ENCODE data around the gene SEC14L3. TPM values are rescaled to one million over a fixed set of nuclear protein-coding genes. Genes with fewer than 3 reads are reported as not detected.

Gene SEC14L3
- total RNA-seq, 4 donors from 2014 or later, result not detected

GRCh38 chr22:30511109-30511508 is 39.3 kb upstream of the SEC14L3 start:
- no peak for ATAC-seq (ENCODE audit: low FRiP score)
- DNase-seq (ENCODE audit: low spot score), result no peak
- TF ChIP-seq, protein P1, sequence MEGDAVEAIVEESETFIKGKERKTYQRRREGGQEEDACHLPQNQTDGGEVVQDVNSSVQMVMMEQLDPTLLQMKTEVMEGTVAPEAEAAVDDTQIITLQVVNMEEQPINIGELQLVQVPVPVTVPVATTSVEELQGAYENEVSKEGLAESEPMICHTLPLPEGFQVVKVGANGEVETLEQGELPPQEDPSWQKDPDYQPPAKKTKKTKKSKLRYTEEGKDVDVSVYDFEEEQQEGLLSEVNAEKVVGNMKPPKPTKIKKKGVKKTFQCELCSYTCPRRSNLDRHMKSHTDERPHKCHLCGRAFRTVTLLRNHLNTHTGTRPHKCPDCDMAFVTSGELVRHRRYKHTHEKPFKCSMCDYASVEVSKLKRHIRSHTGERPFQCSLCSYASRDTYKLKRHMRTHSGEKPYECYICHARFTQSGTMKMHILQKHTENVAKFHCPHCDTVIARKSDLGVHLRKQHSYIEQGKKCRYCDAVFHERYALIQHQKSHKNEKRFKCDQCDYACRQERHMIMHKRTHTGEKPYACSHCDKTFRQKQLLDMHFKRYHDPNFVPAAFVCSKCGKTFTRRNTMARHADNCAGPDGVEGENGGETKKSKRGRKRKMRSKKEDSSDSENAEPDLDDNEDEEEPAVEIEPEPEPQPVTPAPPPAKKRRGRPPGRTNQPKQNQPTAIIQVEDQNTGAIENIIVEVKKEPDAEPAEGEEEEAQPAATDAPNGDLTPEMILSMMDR (IDR thresholded peaks at IDR 0.05), result no peak

DNA sequence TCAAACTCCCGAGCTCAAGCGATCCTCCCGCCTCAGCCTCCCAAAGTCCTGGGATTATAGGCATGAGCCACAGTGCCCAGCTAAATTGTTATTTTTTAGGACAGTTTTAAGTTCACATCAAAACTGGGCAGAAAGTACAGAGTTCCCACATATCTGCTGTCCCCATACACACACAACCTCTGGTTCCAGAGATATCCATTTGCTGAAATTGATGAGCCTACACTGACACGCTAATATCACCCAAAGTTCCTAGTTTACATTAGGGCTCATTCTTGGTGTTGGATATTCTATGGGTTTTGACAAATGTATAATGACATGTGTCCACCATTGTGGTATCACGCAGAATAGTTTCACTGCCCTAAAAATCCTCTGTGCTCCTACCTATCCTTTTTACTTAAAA is 36.4 kb upstream of the SEC14L3 start:
- no peak for ATAC-seq (ENCODE audit: low FRiP score)
- no peak for DNase-seq (ENCODE audit: low spot score)
- TF ChIP-seq, protein P1 (IDR thresholded peaks at IDR 0.05), result no peak

- TF ChIP-seq, protein P1 (IDR thresholded peaks at IDR 0.05), result no peak
- DNase-seq (ENCODE audit: low spot score) (no peak), ATAC-seq (ENCODE audit: low FRiP score) (no peak)
These were observed 35.9 kb upstream of the SEC14L3 start for GRCh38 chr22:30507670-30508069.

DNA sequence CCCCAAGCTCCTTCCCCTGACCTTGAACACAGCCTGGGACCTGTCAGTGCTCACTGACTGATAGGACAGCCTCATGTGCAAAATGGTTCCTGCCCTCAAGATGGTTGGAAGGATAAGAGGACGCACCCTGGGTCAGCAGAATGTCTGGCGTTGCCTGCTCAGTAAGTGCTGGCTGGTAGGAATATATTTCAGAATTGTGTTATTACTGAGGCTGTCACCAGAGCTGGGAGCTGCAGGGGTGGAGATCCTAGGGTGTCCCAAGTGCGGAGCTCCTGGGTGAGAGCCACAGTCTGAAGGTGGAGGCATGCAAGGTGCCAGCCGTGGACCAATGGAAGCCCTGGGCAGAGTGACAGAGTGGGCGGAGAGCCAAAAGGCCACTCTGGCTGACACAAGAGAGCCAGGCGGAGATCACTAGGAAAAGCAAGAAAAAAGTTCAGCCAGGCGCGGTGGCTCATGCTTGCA is 34.7 kb upstream of the SEC14L3 start:
- ATAC-seq (ENCODE audit: low FRiP score) (no peak), DNase-seq (ENCODE audit: low spot score) (no peak)
- TF ChIP-seq, protein P1 (IDR thresholded peaks at IDR 0.05), result no peak

DNA sequence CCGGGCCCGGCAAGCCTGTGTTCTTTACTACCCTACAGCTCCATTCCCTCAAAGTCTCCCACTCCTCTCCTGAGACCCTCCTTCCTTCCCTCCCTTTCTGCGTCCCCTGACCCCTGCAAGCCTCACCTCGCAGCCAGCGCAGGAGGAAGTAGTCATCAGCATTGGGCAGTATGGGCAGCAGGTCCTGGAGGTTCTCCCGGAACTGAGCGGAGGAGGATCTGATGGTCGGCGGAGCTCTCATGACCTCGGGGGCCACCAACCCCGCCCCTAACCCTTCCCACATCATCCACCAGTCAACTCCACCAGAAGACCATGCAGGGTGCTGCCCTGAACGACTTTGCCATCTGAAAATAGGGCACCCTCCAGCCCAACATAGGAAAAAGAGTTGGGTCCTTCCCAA is 31.7 kb upstream of the SEC14L3 start:
- DNase-seq (ENCODE audit: low spot score), result no peak
- no peak for ATAC-seq (ENCODE audit: low FRiP score)
- TF ChIP-seq, protein P1 (IDR thresholded peaks at IDR 0.05), result no peak

DNA sequence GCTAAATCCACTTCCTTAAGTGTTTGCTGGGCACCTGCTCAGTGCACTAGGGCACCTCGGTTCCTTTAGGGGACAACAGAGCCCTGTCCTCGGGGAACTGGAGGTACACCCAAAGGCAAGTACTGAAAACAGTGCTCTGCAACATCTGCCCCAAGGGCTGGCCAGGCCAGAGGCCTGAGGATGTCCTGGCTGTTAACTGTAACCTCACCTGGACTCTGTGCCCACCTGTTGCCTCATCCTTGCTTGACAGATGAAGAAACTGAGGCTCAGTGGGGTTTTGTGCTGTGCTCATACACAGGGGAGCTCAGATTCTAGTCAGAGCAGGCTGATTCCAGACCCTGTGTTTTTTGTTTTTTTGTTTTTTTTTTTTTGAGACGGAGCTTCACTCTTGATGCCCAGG is 31.1 kb upstream of the SEC14L3 start:
- ATAC-seq (ENCODE audit: low FRiP score) (no peak), DNase-seq (ENCODE audit: low spot score) (no peak)
- TF ChIP-seq, protein P1 (IDR thresholded peaks at IDR 0.05), result no peak

- DNase-seq (ENCODE audit: low spot score) (no peak), ATAC-seq (ENCODE audit: low FRiP score) (no peak)
- TF ChIP-seq, protein P1 (IDR thresholded peaks at IDR 0.05), result no peak
These were observed 30.3 kb upstream of the SEC14L3 start for GRCh38 chr22:30502153-30502552.

Data from omental fat pad (tissue), 4 donors.